Measurements from ENCODE around the gene ING1. TPM values are rescaled to one million over a fixed set of nuclear protein-coding genes. Genes with fewer than 3 reads are reported as not detected.

ING1 gene
- total RNA-seq, 1 experiment from 2014 or later: 17.9 TPM

DNA sequence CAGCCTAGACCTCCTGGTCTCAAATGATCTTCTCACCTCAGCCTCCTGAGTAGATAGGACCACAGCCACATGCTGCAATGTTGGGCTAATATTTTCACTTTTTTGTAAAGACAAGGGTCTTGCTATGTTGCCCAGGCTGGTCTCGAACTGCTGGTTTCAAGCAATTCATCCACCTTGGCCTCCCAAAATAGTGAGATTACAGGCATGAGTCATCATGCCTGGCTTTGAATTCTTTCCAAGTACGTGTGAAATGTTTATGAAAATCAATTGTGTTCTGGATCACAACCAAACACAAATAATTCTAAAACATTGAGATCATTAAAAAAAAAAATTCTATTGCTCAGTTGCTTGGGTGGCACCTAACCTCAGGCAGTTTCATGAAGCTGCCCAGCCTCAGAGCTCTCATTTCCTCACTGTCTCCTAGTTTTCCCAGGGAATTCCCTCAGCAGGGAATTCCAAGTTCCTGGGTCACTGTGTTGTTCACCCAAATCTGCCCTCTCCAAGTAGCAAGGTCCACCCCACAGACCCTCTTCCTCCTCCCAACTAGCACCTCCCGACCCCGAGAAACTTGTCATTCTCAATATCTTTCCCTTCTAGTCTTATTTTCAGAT is 44.8 kb downstream of the ING1 start:
- TF ChIP-seq EZH2 (IDR thresholded peaks at IDR 0.05; ENCODE audit: low read length, unreplicated experiment) (no peak), EZH2phosphoT487 (IDR thresholded peaks at IDR 0.05; ENCODE audit: borderline replicate concordance, low read length) (no peak), CTCF (conservative IDR thresholded peaks at IDR 0.05; ENCODE audit: low read depth, low read length) (no peak)
- Histone ChIP-seq H3K9me3 (ENCODE audit: low read length) (no peaks in the 10 kb centered on the region), H3K36me3 (ENCODE audit: low read depth, low read length) (no peaks in the 10 kb centered on the region), H3K4me2 (ENCODE audit: low read length) (no peak overlapping the region), H3F3A (ENCODE audit: low read length, unreplicated experiment) (no peaks in the 10 kb centered on the region), H3K9me2 (replicated peaks; ENCODE audit: low read length) (no peaks in the 10 kb centered on the region), H3K9ac (ENCODE audit: low read length) (no peak overlapping the region), H2AFZ (ENCODE audit: low read length) (no peak overlapping the region), H3K4me3 (ENCODE audit: low read length) (no peak overlapping the region), H4K20me1 (ENCODE audit: low read length) (no peaks in the 10 kb centered on the region), H3K27me3 (ENCODE audit: low read length) (no peaks in the 10 kb centered on the region), H3K4me1 (ENCODE audit: insufficient read depth, low read length) (peaks cover 3% of the 10 kb centered on the region; the same call in 1 of the 2 replicates), H3K79me2 (ENCODE audit: low read length) (no peaks in the 10 kb centered on the region), H3K27ac (ENCODE audit: low read length) (no peak overlapping the region)
- ChIA-PET CTCF (no interaction called here), POLR2A (ENCODE audit: unreplicated experiment) (no interaction called here)
- ATAC-seq: no peak; the same call in 1 of the 2 replicates
- DNase-seq: peak; percentile 23
- intact Hi-C loops (cut with micrococcal nuclease): no loop called here
- BruUV-seq (replicated peaks): no TSS peak

GRCh38 chr13:110759710-110760109 is 46.2 kb downstream of the ING1 start:
- ATAC-seq (no peak), DNase-seq (peak; percentile 42)
- H3F3A ChIP-seq (ENCODE audit: low read length, unreplicated experiment): no peaks in the 10 kb centered on the region
- H3K27me3 ChIP-seq (ENCODE audit: low read length): no peaks in the 10 kb centered on the region
- no peak overlapping the region for H3K9ac ChIP-seq (ENCODE audit: low read length)
- H3K36me3 ChIP-seq (ENCODE audit: low read depth, low read length): no peaks in the 10 kb centered on the region
- H2AFZ ChIP-seq (ENCODE audit: low read length): no peak overlapping the region
- intact Hi-C loops (cut with micrococcal nuclease): no loop called here
- no peak overlapping the region for H3K27ac ChIP-seq (ENCODE audit: low read length)
- CTCF ChIA-PET: no interaction called here
- peaks cover 3% of the 10 kb centered on the region; the same call in 1 of the 2 replicates for H3K4me1 ChIP-seq (ENCODE audit: insufficient read depth, low read length)
- H3K4me2 ChIP-seq (ENCODE audit: low read length): no peak overlapping the region
- no peaks in the 10 kb centered on the region for H4K20me1 ChIP-seq (ENCODE audit: low read length)
- POLR2A ChIA-PET (ENCODE audit: unreplicated experiment): no interaction called here
- no peak overlapping the region for H3K4me3 ChIP-seq (ENCODE audit: low read length)
- no peaks in the 10 kb centered on the region for H3K79me2 ChIP-seq (ENCODE audit: low read length)
- no peaks in the 10 kb centered on the region for H3K9me2 ChIP-seq (replicated peaks; ENCODE audit: low read length)
- no peaks in the 10 kb centered on the region for H3K9me3 ChIP-seq (ENCODE audit: low read length)
- no peak for TF ChIP-seq EZH2 (IDR thresholded peaks at IDR 0.05; ENCODE audit: low read length, unreplicated experiment)
- TF ChIP-seq CTCF (conservative IDR thresholded peaks at IDR 0.05; ENCODE audit: low read depth, low read length): no peak
- TF ChIP-seq EZH2phosphoT487 (IDR thresholded peaks at IDR 0.05; ENCODE audit: borderline replicate concordance, low read length): no peak
- no TSS peak for BruUV-seq (replicated peaks)

DNA sequence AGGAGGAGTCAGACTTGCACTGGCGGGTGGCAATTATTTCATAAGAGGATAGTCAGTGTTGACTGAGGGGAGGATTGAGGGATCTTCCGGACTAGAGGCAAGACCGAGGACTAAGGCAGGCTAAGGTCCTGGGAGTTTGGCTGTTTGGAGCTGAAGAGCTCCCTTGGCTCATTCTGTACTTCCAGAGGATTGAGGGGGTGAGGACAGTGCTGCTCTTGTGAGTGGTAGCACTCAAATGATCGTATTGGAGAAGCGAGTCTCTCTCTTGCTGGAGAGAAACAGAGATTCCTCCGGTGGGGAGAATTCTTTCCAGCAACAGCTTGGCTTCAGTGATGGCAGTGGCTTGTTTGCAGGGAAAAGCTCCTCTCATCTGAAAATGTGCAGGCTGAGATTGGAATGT is 47.1 kb downstream of the ING1 start:
- H3K27ac ChIP-seq (ENCODE audit: low read length): no peak overlapping the region
- no peak for ATAC-seq
- H3K9ac ChIP-seq (ENCODE audit: low read length): no peak overlapping the region
- no peaks in the 10 kb centered on the region for H4K20me1 ChIP-seq (ENCODE audit: low read length)
- no peaks in the 10 kb centered on the region for H3K9me3 ChIP-seq (ENCODE audit: low read length)
- H3F3A ChIP-seq (ENCODE audit: low read length, unreplicated experiment): no peaks in the 10 kb centered on the region
- no peaks in the 10 kb centered on the region for H3K79me2 ChIP-seq (ENCODE audit: low read length)
- no TSS peak for BruUV-seq (replicated peaks)
- no peak for TF ChIP-seq EZH2phosphoT487 (IDR thresholded peaks at IDR 0.05; ENCODE audit: borderline replicate concordance, low read length)
- TF ChIP-seq CTCF (conservative IDR thresholded peaks at IDR 0.05; ENCODE audit: low read depth, low read length): no peak
- no peak for TF ChIP-seq EZH2 (IDR thresholded peaks at IDR 0.05; ENCODE audit: low read length, unreplicated experiment)
- ChIA-PET POLR2A (ENCODE audit: unreplicated experiment) (no interaction called here), CTCF (no interaction called here)
- DNase-seq: no peak
- H3K4me1 ChIP-seq (ENCODE audit: insufficient read depth, low read length): peaks cover 3% of the 10 kb centered on the region; the same call in 1 of the 2 replicates
- H2AFZ ChIP-seq (ENCODE audit: low read length): no peak overlapping the region
- H3K4me2 ChIP-seq (ENCODE audit: low read length): no peak overlapping the region
- H3K4me3 ChIP-seq (ENCODE audit: low read length): no peak overlapping the region
- intact Hi-C loops (cut with micrococcal nuclease): no loop called here
- H3K36me3 ChIP-seq (ENCODE audit: low read depth, low read length): no peaks in the 10 kb centered on the region
- H3K9me2 ChIP-seq (replicated peaks; ENCODE audit: low read length): no peaks in the 10 kb centered on the region
- no peaks in the 10 kb centered on the region for H3K27me3 ChIP-seq (ENCODE audit: low read length)
